SK-N-MC (cell line): ENCODE data around the gene BLVRA.

Experiments used
- EZH2 ChIP-seq: fragments of 200-600 bp; sonication (generic); IDR thresholded peaks from one replicate; pipeline ENCODE4 v1.6.1; 2017; ENCODE audit warnings: antibody characterized with exemption
- POLR2AphosphoS5 ChIP-seq: IDR thresholded peaks from 2 replicates; pipeline ENCODE4 v1.6.1; 2012; ENCODE audit warnings: mild to moderate bottlenecking, low read depth, low read length, borderline replicate concordance

- TF ChIP-seq POLR2AphosphoS5 (no peak), EZH2 (no peak)
Measured at GRCh38 chr7:43756368-43757072, 2.0 kb upstream of the BLVRA start.
